Astrocyte (in vitro differentiated cells and primary cell): ENCODE data around the gene CD40. TPM values are rescaled to one million over a fixed set of nuclear protein-coding genes. Genes with fewer than 3 reads are reported as not detected.

ENCODE experiments used
- DNase-seq: peaks from one replicate; pipeline ENCODE4 v3.0.0-alpha.2; 2010; ENCODE audit warnings: low read depth
- FAIRE-seq: peaks from 2 replicates; lab custom pipeline; 2011; peaks lifted over from hg19 to GRCh38; lab: Jason Lieb, UNC
- H2AFZ ChIP-seq: 2 replicates; pipeline ENCODE4 v1.6.0; 2012; ENCODE audit warnings: low read depth, low read length, inconsistent platforms
- H3K27ac ChIP-seq: 2 replicates; pipeline ENCODE4 v1.5.1; 2011; ENCODE audit warnings: low read depth, low read length, inconsistent platforms
- H3K27me3 ChIP-seq: 2 replicates; pipeline ENCODE4 v1.6.0; 2011; ENCODE audit warnings: low read length, inconsistent platforms; ENCODE audit not compliant: insufficient read depth
- H3K36me3 ChIP-seq: 2 replicates; pipeline ENCODE4 v1.5.1; 2011; ENCODE audit warnings: low read length, inconsistent platforms; ENCODE audit not compliant: insufficient read depth
- H3K4me1 ChIP-seq: 2 replicates; pipeline ENCODE4 v1.5.1; 2011; ENCODE audit warnings: low read length, inconsistent platforms; ENCODE audit not compliant: insufficient read depth
- H3K4me2 ChIP-seq: 2 replicates; pipeline ENCODE4 v1.6.0; 2012; ENCODE audit warnings: low read length, inconsistent platforms
- H3K4me3 ChIP-seq: 2 replicates; pipeline ENCODE4 v1.5.1; 2011; ENCODE audit warnings: low read depth, mild to moderate bottlenecking, low read length, inconsistent platforms; ENCODE audit not compliant: insufficient read depth
- H3K79me2 ChIP-seq: 2 replicates; pipeline ENCODE4 v1.6.0; 2012; ENCODE audit warnings: mild to moderate bottlenecking, low read length, inconsistent platforms; ENCODE audit not compliant: insufficient read depth
- H3K9ac ChIP-seq: 2 replicates; pipeline ENCODE4 v1.6.0; 2012; ENCODE audit warnings: mild to moderate bottlenecking, low read length, inconsistent platforms
- H3K9me3 ChIP-seq: 2 replicates; pipeline ENCODE4 v1.5.1; 2012; ENCODE audit warnings: low read depth, mild to moderate bottlenecking, low read length, inconsistent platforms; ENCODE audit not compliant: insufficient read depth
- H4K20me1 ChIP-seq: 2 replicates; pipeline ENCODE4 v1.6.0; 2012; ENCODE audit warnings: low read length, inconsistent platforms; ENCODE audit not compliant: insufficient read depth
- H3K27ac Mint-ChIP-seq: one replicate; pipeline ENCODE4 v1.8.0; 2021; ENCODE audit warnings: mild to moderate bottlenecking, mixed read lengths; ENCODE audit not compliant: unreplicated experiment
- H3K27me3 Mint-ChIP-seq: one replicate; pipeline ENCODE4 v1.8.0; 2021; ENCODE audit warnings: low read depth, mixed read lengths; ENCODE audit not compliant: unreplicated experiment
- H3K36me3 Mint-ChIP-seq: one replicate; pipeline ENCODE4 v1.8.0; 2021; ENCODE audit warnings: low read depth, mixed read lengths; ENCODE audit not compliant: unreplicated experiment
- H3K4me1 Mint-ChIP-seq: one replicate; pipeline ENCODE4 v1.8.0; 2021; ENCODE audit warnings: low read depth, mixed read lengths; ENCODE audit not compliant: unreplicated experiment
- H3K4me3 Mint-ChIP-seq: one replicate; pipeline ENCODE4 v1.8.0; 2021; ENCODE audit warnings: mild to moderate bottlenecking, moderate library complexity, mixed read lengths; ENCODE audit not compliant: unreplicated experiment
- H3K9me3 Mint-ChIP-seq: one replicate; pipeline ENCODE4 v1.8.0; 2021; ENCODE audit warnings: mild to moderate bottlenecking, mixed read lengths; ENCODE audit not compliant: unreplicated experiment
- EZH2 ChIP-seq: IDR thresholded peaks from 2 replicates; pipeline ENCODE4 v1.6.1; 2012; ENCODE audit warnings: mild to moderate bottlenecking, low read length, inconsistent platforms; ENCODE audit not compliant: insufficient read depth
- total RNA-seq: library from RNA; stranded (reverse); gene quantifications from 2 replicates; pipeline ENCODE4 v1.2.1, GENCODE V29; 2021
- TF ChIP-seq, protein P1 (sequence below): IDR thresholded peaks from 2 replicates; pipeline ENCODE4 v1.5.1; 2011; ENCODE audit warnings: low read depth, mild to moderate bottlenecking, inconsistent platforms, low read length, moderate library complexity; ENCODE audit not compliant: insufficient read depth

The CD40 gene
- total RNA-seq, 1 donor from 2014 or later: 2.3 TPM

DNA sequence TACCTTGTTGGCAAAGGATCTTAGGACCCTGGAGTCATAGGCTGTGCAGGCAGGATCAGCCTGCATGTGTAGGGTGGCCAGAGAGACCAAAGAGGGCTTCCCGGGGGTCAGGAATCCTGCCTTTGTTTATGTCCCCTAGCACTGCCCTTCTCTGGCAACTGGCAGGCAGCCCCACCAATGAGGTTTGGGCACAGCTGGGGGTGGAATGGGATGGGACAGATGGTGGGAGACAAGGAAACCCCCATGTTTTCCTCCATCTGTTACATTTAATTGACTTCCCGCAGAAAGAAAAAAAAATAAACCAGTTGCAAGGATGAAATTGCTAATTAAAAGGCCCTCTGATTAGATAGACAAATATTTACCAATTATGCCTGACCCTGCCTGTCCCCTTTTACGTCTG is 27.6 kb downstream of the CD40 start:
- no peak overlapping the region for H3K27ac ChIP-seq
- no peak overlapping the region for H3K9ac ChIP-seq
- H3K4me3 Mint-ChIP-seq: no peak overlapping the region
- H3K9me3 Mint-ChIP-seq: peaks cover 6% of the 10 kb centered on the region
- H3K9me3 ChIP-seq: no peaks in the 10 kb centered on the region
- no peak overlapping the region for H3K4me2 ChIP-seq
- DNase-seq (no peak), FAIRE-seq (no peak)
- no peaks in the 10 kb centered on the region for H4K20me1 ChIP-seq
- H3K36me3 ChIP-seq: no peaks in the 10 kb centered on the region
- TF ChIP-seq EZH2: no peak
- TF ChIP-seq, protein P1, sequence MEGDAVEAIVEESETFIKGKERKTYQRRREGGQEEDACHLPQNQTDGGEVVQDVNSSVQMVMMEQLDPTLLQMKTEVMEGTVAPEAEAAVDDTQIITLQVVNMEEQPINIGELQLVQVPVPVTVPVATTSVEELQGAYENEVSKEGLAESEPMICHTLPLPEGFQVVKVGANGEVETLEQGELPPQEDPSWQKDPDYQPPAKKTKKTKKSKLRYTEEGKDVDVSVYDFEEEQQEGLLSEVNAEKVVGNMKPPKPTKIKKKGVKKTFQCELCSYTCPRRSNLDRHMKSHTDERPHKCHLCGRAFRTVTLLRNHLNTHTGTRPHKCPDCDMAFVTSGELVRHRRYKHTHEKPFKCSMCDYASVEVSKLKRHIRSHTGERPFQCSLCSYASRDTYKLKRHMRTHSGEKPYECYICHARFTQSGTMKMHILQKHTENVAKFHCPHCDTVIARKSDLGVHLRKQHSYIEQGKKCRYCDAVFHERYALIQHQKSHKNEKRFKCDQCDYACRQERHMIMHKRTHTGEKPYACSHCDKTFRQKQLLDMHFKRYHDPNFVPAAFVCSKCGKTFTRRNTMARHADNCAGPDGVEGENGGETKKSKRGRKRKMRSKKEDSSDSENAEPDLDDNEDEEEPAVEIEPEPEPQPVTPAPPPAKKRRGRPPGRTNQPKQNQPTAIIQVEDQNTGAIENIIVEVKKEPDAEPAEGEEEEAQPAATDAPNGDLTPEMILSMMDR: no peak
- no peak overlapping the region for H2AFZ ChIP-seq
- H3K27me3 ChIP-seq: peaks cover 24% of the 10 kb centered on the region
- peaks cover 63% of the 10 kb centered on the region for H3K27me3 Mint-ChIP-seq
- no peaks in the 10 kb centered on the region for H3K79me2 ChIP-seq
- no peaks in the 10 kb centered on the region for H3K4me1 ChIP-seq
- H3K4me3 ChIP-seq: no peak overlapping the region
- H3K36me3 Mint-ChIP-seq: no peaks in the 10 kb centered on the region
- H3K27ac Mint-ChIP-seq: no peak overlapping the region
- H3K4me1 Mint-ChIP-seq: no peaks in the 10 kb centered on the region

DNA sequence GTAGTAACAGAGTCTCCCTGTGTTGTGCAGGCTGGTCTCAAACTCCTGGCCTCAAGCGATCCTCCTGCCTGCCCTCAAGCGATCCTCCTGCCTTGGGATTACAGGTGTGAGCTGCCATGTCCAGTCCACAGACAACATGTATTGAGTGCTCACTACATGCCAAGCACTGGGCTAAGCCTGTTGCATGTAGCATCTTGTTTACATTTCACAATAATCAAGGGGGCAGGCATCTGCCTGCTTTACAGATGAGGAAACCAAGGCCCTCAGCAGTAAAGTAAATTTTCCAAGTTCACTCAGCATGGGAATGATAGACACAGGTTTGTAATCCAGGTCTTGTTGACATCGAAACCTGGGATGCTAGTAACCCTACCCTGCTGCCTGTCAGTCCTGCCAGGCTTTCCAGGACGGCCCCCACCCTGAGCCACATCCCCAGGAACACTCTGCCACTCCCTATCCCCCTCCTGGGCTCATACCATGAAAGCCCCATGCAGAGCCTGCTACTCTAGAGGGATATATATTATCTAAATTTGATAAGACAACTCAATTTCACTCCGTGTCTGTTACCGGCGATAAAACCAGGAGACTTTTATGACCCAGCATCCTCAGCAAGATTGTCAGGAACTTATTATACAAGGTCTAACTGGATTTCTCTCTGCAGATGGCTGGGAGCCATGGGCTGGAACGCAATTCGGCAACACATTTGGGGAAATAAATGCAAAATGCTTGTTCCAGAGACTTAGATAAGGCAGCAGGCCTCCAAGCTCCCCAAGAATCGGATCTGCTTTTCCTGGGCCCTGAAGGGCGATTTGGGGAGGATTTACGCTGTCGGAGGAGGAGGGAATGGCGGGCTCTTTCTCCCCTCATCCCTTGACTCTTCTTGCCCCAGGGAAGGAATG is 30.4 kb downstream of the CD40 start:
- H2AFZ ChIP-seq: no peak overlapping the region
- H3K4me1 ChIP-seq: no peaks in the 10 kb centered on the region
- H3K9me3 ChIP-seq: no peaks in the 10 kb centered on the region
- Mint-ChIP-seq H3K36me3 (no peaks in the 10 kb centered on the region), H3K27me3 (peaks cover 39% of the 10 kb centered on the region), H3K9me3 (peaks cover 3% of the 10 kb centered on the region), H3K4me3 (no peak overlapping the region), H3K4me1 (no peaks in the 10 kb centered on the region), H3K27ac (no peak overlapping the region)
- H4K20me1 ChIP-seq: no peaks in the 10 kb centered on the region
- H3K9ac ChIP-seq: no peak overlapping the region
- no peak for FAIRE-seq
- TF ChIP-seq EZH2: no peak
- TF ChIP-seq, protein P1: no peak
- H3K79me2 ChIP-seq: no peaks in the 10 kb centered on the region
- peaks cover 6% of the 10 kb centered on the region for H3K27me3 ChIP-seq
- no peak overlapping the region for H3K4me2 ChIP-seq
- no peak overlapping the region for H3K4me3 ChIP-seq
- no peak overlapping the region for H3K27ac ChIP-seq
- DNase-seq: no peak
- H3K36me3 ChIP-seq: no peaks in the 10 kb centered on the region

DNA sequence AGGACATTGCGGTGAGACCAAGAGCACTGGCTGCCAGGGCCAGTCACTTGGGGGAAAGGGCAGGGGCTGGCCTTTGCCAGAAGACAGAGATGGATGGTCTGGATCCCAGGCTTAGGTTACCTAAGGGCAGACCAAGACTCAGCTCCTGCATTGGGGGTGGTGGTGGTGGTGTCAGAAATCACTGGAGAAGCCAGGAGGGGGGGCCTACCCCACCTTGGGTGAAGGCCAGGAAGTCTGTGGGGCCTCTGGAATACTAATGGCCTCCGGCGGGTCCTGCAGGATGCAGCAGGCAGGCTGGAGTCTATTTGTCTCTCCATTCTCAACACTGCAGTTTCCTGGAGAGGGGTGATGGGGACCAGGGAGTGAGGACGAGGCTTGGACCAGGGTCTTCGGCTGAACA is 32.8 kb downstream of the CD40 start:
- Mint-ChIP-seq H3K4me3 (no peak overlapping the region), H3K4me1 (no peaks in the 10 kb centered on the region), H3K36me3 (no peaks in the 10 kb centered on the region), H3K27ac (no peak overlapping the region), H3K27me3 (peaks cover 47% of the 10 kb centered on the region), H3K9me3 (no peaks in the 10 kb centered on the region)
- Histone ChIP-seq H2AFZ (no peak overlapping the region), H3K36me3 (no peaks in the 10 kb centered on the region), H4K20me1 (no peaks in the 10 kb centered on the region), H3K27ac (no peak overlapping the region), H3K4me3 (no peak overlapping the region), H3K4me1 (no peaks in the 10 kb centered on the region), H3K79me2 (no peaks in the 10 kb centered on the region), H3K27me3 (peaks cover 1% of the 10 kb centered on the region), H3K9me3 (no peaks in the 10 kb centered on the region), H3K4me2 (no peak overlapping the region), H3K9ac (no peak overlapping the region)
- DNase-seq: no peak
- TF ChIP-seq, protein P1: no peak
- TF ChIP-seq EZH2: no peak
- no peak for FAIRE-seq
